ENCODE results near the gene KCNQ2.

KCNQ2 gene

DNA sequence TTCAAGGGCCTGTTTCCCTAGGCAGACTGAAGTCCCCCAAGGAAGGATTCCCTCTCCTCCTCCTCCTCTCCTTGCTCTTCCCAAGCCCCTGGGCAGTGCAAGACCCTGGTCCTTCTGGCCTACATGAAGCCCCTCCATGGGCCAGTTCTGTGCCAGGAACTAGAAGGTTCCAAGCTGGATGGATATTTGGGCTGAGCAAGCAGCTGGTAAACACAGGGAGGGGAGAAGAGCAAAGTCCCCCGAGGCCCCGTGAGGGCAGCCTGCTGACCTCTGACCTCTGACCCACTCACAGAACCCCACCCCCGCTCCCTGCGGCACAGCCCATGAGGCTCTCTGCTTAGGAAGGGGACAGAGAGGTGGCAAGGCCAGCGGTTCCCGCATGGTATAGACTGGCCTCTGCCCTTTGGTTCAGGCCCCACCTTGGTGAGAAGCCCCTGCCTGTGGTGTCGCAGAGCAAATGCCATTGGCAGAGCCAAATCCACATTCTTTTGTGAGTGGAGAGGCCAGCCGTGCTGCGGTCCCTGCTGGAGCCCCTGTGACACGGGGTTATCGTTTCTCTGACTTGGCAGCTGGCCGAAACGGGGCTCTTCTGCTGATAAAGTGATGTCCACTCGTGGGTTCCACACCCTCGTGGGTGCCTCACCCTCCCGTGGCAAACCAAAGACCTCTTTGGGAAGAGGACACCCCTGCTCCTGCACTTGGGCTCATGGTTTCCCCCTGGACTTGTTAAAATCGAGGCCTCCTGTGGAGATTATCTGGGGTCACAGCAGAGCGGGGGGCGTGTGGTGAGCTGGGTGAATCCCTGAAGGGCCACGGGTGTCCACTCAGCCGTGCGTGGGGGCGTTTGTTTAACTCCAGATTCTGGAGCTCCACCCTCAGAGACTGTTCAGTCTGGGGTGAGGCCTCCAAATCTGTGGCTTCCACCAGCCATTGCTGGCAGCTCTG, 109.2 kb downstream of the KCNQ2 start:
- no peaks in the 10 kb centered on the region for H3K9me3 ChIP-seq (ENCODE audit: control insufficient read depth, insufficient read depth, low read length)
- H3K79me2 ChIP-seq (ENCODE audit: control insufficient read depth, low read length), result no peaks in the 10 kb centered on the region
- H3K9me2 ChIP-seq (replicated peaks; ENCODE audit: control insufficient read depth, low read length), result no peaks in the 10 kb centered on the region
- no peaks in the 10 kb centered on the region for H4K20me1 ChIP-seq (ENCODE audit: control insufficient read depth, insufficient read depth, low read depth, low read length)
- H3K36me3 ChIP-seq (ENCODE audit: control insufficient read depth, low read length), result no peaks in the 10 kb centered on the region
- TF ChIP-seq, protein P1, sequence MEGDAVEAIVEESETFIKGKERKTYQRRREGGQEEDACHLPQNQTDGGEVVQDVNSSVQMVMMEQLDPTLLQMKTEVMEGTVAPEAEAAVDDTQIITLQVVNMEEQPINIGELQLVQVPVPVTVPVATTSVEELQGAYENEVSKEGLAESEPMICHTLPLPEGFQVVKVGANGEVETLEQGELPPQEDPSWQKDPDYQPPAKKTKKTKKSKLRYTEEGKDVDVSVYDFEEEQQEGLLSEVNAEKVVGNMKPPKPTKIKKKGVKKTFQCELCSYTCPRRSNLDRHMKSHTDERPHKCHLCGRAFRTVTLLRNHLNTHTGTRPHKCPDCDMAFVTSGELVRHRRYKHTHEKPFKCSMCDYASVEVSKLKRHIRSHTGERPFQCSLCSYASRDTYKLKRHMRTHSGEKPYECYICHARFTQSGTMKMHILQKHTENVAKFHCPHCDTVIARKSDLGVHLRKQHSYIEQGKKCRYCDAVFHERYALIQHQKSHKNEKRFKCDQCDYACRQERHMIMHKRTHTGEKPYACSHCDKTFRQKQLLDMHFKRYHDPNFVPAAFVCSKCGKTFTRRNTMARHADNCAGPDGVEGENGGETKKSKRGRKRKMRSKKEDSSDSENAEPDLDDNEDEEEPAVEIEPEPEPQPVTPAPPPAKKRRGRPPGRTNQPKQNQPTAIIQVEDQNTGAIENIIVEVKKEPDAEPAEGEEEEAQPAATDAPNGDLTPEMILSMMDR (IDR thresholded peaks at IDR 0.05; ENCODE audit: low read depth, low read length, poor library complexity, severe bottlenecking), result no peak
- TF ChIP-seq EZH2phosphoT487 (IDR thresholded peaks at IDR 0.05; ENCODE audit: borderline replicate concordance, low read length), result no peak
- H3K4me1 ChIP-seq (ENCODE audit: control insufficient read depth, low read length), result no peaks in the 10 kb centered on the region
- no peaks in the 10 kb centered on the region for H3F3A ChIP-seq (ENCODE audit: control insufficient read depth, insufficient read depth)
- no peak overlapping the region for H3K4me3 ChIP-seq (ENCODE audit: low read length)
- H3K4me2 ChIP-seq (ENCODE audit: low read length), result no peak overlapping the region
- H3K27me3 ChIP-seq (ENCODE audit: control insufficient read depth, low read length), result no peaks in the 10 kb centered on the region
- H3K27ac ChIP-seq (ENCODE audit: low read depth, low read length), result no peak overlapping the region

DNA sequence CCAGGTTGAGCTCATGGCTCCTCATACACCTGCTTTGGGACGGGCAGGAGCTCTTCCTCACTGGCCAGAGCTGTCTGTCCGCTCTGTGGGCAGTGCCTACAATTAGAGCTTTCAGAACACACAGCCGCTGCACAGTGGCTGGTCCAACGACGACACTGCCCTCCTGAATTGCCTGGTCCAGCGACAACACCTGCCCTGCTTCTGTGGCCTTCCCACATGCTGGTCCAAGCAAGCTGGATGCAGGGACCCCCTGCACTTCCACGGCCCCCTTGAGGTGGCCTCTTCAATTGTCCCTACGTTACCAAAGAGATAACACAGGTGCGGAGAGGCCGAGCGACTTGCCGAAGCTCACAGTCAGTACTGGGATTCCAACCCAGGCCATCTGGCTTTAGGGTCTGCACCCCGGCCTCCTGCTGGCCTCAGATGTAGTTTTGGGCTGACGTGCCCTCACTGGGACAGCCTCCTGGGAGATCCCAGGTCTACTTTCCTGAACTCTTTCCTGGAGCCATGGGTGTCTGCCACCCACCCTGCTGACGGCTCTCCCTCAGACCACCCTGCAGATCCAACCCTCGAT, 109.9 kb downstream of the KCNQ2 start:
- no peaks in the 10 kb centered on the region for H3K79me2 ChIP-seq (ENCODE audit: control insufficient read depth, low read length)
- no peak overlapping the region for H3K4me2 ChIP-seq (ENCODE audit: low read length)

GRCh38 chr20:63361519-63362435, 110.7 kb downstream of the KCNQ2 start:
- Histone ChIP-seq H3K9me2 (replicated peaks; ENCODE audit: control insufficient read depth, low read length) (no peaks in the 10 kb centered on the region), H3K9me3 (ENCODE audit: control insufficient read depth, insufficient read depth, low read length) (no peaks in the 10 kb centered on the region), H3K4me3 (ENCODE audit: low read length) (no peak overlapping the region), H3K27ac (ENCODE audit: low read depth, low read length) (no peak overlapping the region), H3K27me3 (ENCODE audit: control insufficient read depth, low read length) (no peaks in the 10 kb centered on the region), H3K4me2 (ENCODE audit: low read length) (no peak overlapping the region), H4K20me1 (ENCODE audit: control insufficient read depth, insufficient read depth, low read depth, low read length) (no peaks in the 10 kb centered on the region), H3F3A (ENCODE audit: control insufficient read depth, insufficient read depth) (no peaks in the 10 kb centered on the region), H3K36me3 (ENCODE audit: control insufficient read depth, low read length) (no peaks in the 10 kb centered on the region), H3K79me2 (ENCODE audit: control insufficient read depth, low read length) (no peaks in the 10 kb centered on the region), H3K4me1 (ENCODE audit: control insufficient read depth, low read length) (no peaks in the 10 kb centered on the region)
- TF ChIP-seq, protein P1 (IDR thresholded peaks at IDR 0.05; ENCODE audit: low read depth, low read length, poor library complexity, severe bottlenecking), result no peak
- TF ChIP-seq EZH2phosphoT487 (IDR thresholded peaks at IDR 0.05; ENCODE audit: borderline replicate concordance, low read length), result no peak

More for the DNA sequence above, 109.9 kb downstream of the KCNQ2 start:
- Histone ChIP-seq H3F3A (ENCODE audit: control insufficient read depth, insufficient read depth) (no peaks in the 10 kb centered on the region), H3K27me3 (ENCODE audit: control insufficient read depth, low read length) (no peaks in the 10 kb centered on the region), H3K9me2 (replicated peaks; ENCODE audit: control insufficient read depth, low read length) (no peaks in the 10 kb centered on the region), H3K4me1 (ENCODE audit: control insufficient read depth, low read length) (no peaks in the 10 kb centered on the region), H4K20me1 (ENCODE audit: control insufficient read depth, insufficient read depth, low read depth, low read length) (no peaks in the 10 kb centered on the region), H3K27ac (ENCODE audit: low read depth, low read length) (no peak overlapping the region), H3K36me3 (ENCODE audit: control insufficient read depth, low read length) (no peaks in the 10 kb centered on the region), H3K9me3 (ENCODE audit: control insufficient read depth, insufficient read depth, low read length) (no peaks in the 10 kb centered on the region), H3K4me3 (ENCODE audit: low read length) (no peak overlapping the region)
- no peak for TF ChIP-seq EZH2phosphoT487 (IDR thresholded peaks at IDR 0.05; ENCODE audit: borderline replicate concordance, low read length)
- TF ChIP-seq, protein P1 (IDR thresholded peaks at IDR 0.05; ENCODE audit: low read depth, low read length, poor library complexity, severe bottlenecking), result no peak
